MCF 10A (cell line): ENCODE data around the gene ZNF280D. TPM values are rescaled to one million over a fixed set of nuclear protein-coding genes. Genes with fewer than 3 reads are reported as not detected.

Source experiments
- BruUV-seq: library from RNA; stranded (reverse); fragments of 400-500 nt; replicated peaks from 2 replicates; lab custom pipeline; 2021; lab: Mats Ljungman, UMichigan
- CTCF ChIA-PET: fragments of 300-600 bp; sonication (Branson Sonifier 250); formaldehyde crosslinking; extraction: SDS; loops from one replicate; lab custom pipeline; 2021; ENCODE audit warnings: antibody characterized with exemption, inconsistent platforms; lab: Yijun Ruan, JAX
- POLR2A ChIA-PET: fragments of 300-600, 350-650 bp; sonication (Branson Sonifier 250); formaldehyde crosslinking; extraction: SDS; loops from one replicate; lab custom pipeline; 2020; ENCODE audit warnings: antibody characterized with exemption, inconsistent platforms; lab: Yijun Ruan, JAX
- DNase-seq: peaks from one replicate; pipeline ENCODE4 v3.0.0-alpha.2; 2018; ENCODE audit not compliant: unreplicated experiment
- H3K27ac Mint-ChIP-seq: one replicate; pipeline ENCODE4 v1.8.0; 2022; ENCODE audit warnings: mild to moderate bottlenecking, low read depth, mixed read lengths; ENCODE audit not compliant: unreplicated experiment
- H3K27me3 Mint-ChIP-seq: one replicate; pipeline ENCODE4 v1.8.0; 2022; ENCODE audit warnings: mixed read lengths; ENCODE audit not compliant: insufficient read depth, unreplicated experiment
- H3K36me3 Mint-ChIP-seq: one replicate; pipeline ENCODE4 v1.8.0; 2022; ENCODE audit warnings: mild to moderate bottlenecking, moderate library complexity, mixed read lengths; ENCODE audit not compliant: insufficient read depth, unreplicated experiment
- H3K4me1 Mint-ChIP-seq: one replicate; pipeline ENCODE4 v1.8.0; 2022; ENCODE audit warnings: mixed read lengths; ENCODE audit not compliant: insufficient read depth, unreplicated experiment
- H3K4me3 Mint-ChIP-seq: one replicate; pipeline ENCODE4 v1.8.0; 2022; ENCODE audit warnings: mild to moderate bottlenecking, moderate library complexity, mixed read lengths; ENCODE audit not compliant: unreplicated experiment
- H3K9me3 Mint-ChIP-seq: one replicate; pipeline ENCODE4 v1.8.0; 2022; ENCODE audit warnings: mixed read lengths; ENCODE audit not compliant: unreplicated experiment
- CTCF ChIP-seq: fragments of 200-600 bp; IDR thresholded peaks from one replicate; pipeline ENCODE4 v1.8.0; 2022; ENCODE audit warnings: antibody characterized with exemption, mild to moderate bottlenecking; ENCODE audit not compliant: unreplicated experiment
- intact Hi-C: fragments of 100-400 bp; cut with micrococcal nuclease; formaldehyde crosslinking; loops from 2 replicates; pipeline ENCODE4 v1.14.1; 2022
- total RNA-seq: library from RNA; stranded (reverse); gene quantifications from 2 replicates; pipeline ENCODE4 v1.2.3, GENCODE V29; 2022

Gene ZNF280D
- total RNA-seq, 1 experiment from 2014 or later: 30.8 TPM

GRCh38 chr15:56778761-56779160 is 45.5 kb upstream of the ZNF280D start:
- Mint-ChIP-seq H3K27me3 (no peaks in the 10 kb centered on the region), H3K27ac (no peak overlapping the region), H3K36me3 (no peaks in the 10 kb centered on the region), H3K4me1 (no peaks in the 10 kb centered on the region), H3K9me3 (peaks cover 6% of the 10 kb centered on the region), H3K4me3 (no peak overlapping the region)
- intact Hi-C loops: no loop called here
- no peak for TF ChIP-seq CTCF
- CTCF ChIA-PET: no interaction called here
- DNase-seq: no peak
- no TSS peak for BruUV-seq
- POLR2A ChIA-PET: no interaction called here

- CTCF ChIA-PET: interaction anchor here (0.6 to 0.9 kb wide), 2 partner anchors 17 to 45 kb away, joined by 3 read pairs; no protein-coding TSS in a partner anchor
- H3K9me3 Mint-ChIP-seq: peaks cover 6% of the 10 kb centered on the region
Observed at GRCh38 chr15:56776839-56777238, 43.5 kb upstream of the ZNF280D start.

GRCh38 chr15:56775641-56776040 is 42.3 kb upstream of the ZNF280D start:
- intact Hi-C loops: no loop called here
- Mint-ChIP-seq H3K36me3 (no peaks in the 10 kb centered on the region), H3K4me1 (peaks cover 8% of the 10 kb centered on the region), H3K9me3 (peaks cover 6% of the 10 kb centered on the region), H3K27ac (no peak overlapping the region), H3K27me3 (no peaks in the 10 kb centered on the region), H3K4me3 (no peak overlapping the region)
- no peak for TF ChIP-seq CTCF
- POLR2A ChIA-PET: no interaction called here
- no peak for DNase-seq
- CTCF ChIA-PET: interaction anchor here (0.6 to 0.7 kb wide), 2 partner anchors 106 to 133 kb away, joined by 3 to 4 read pairs; no protein-coding TSS in a partner anchor
- BruUV-seq: no TSS peak

More at GRCh38 chr15:56776839-56777238, 43.5 kb upstream of the ZNF280D start:
- TF ChIP-seq CTCF: no peak
- Mint-ChIP-seq H3K36me3 (no peaks in the 10 kb centered on the region), H3K27ac (no peak overlapping the region), H3K4me3 (no peak overlapping the region), H3K4me1 (peaks cover 8% of the 10 kb centered on the region), H3K27me3 (no peaks in the 10 kb centered on the region)
- POLR2A ChIA-PET: no interaction called here
- intact Hi-C loops: no loop called here
- no TSS peak for BruUV-seq
- no peak for DNase-seq

GRCh38 chr15:56774356-56774755 is 41.0 kb upstream of the ZNF280D start:
- Mint-ChIP-seq H3K4me3 (no peak overlapping the region), H3K4me1 (peaks cover 8% of the 10 kb centered on the region), H3K36me3 (no peaks in the 10 kb centered on the region), H3K27ac (no peak overlapping the region), H3K27me3 (no peaks in the 10 kb centered on the region), H3K9me3 (peaks cover 6% of the 10 kb centered on the region)
- BruUV-seq: no TSS peak
- ChIA-PET POLR2A (no interaction called here), CTCF (interaction anchor here (0.6 kb wide), 2 partner anchors 70 to 534 kb away, joined by 3 to 6 read pairs; no protein-coding TSS in a partner anchor)
- TF ChIP-seq CTCF: no peak
- no peak for DNase-seq
- intact Hi-C loops: no loop called here
